ENCODE results near the gene HOMER1.

HOMER1 gene

GRCh38 chr5:79418276-79418675 is 95.7 kb downstream of the HOMER1 start:
- no peaks in the 10 kb centered on the region for H3K27me3 Mint-ChIP-seq (ENCODE audit: low read depth, poor library complexity)
- H3K9me3 Mint-ChIP-seq: no peaks in the 10 kb centered on the region
- no peak overlapping the region for H3K27ac Mint-ChIP-seq
- H3K4me1 Mint-ChIP-seq: no peaks in the 10 kb centered on the region
- H3K4me3 Mint-ChIP-seq: no peak overlapping the region
- DNase-seq: no peak
- TF ChIP-seq, protein P1, sequence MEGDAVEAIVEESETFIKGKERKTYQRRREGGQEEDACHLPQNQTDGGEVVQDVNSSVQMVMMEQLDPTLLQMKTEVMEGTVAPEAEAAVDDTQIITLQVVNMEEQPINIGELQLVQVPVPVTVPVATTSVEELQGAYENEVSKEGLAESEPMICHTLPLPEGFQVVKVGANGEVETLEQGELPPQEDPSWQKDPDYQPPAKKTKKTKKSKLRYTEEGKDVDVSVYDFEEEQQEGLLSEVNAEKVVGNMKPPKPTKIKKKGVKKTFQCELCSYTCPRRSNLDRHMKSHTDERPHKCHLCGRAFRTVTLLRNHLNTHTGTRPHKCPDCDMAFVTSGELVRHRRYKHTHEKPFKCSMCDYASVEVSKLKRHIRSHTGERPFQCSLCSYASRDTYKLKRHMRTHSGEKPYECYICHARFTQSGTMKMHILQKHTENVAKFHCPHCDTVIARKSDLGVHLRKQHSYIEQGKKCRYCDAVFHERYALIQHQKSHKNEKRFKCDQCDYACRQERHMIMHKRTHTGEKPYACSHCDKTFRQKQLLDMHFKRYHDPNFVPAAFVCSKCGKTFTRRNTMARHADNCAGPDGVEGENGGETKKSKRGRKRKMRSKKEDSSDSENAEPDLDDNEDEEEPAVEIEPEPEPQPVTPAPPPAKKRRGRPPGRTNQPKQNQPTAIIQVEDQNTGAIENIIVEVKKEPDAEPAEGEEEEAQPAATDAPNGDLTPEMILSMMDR (IDR thresholded peaks at IDR 0.05): no peak
- H3K36me3 Mint-ChIP-seq (ENCODE audit: low read depth): peaks cover 11% of the 10 kb centered on the region

GRCh38 chr5:79417495-79417894 is 96.4 kb downstream of the HOMER1 start:
- no peaks in the 10 kb centered on the region for H3K9me3 Mint-ChIP-seq
- TF ChIP-seq, protein P1 (IDR thresholded peaks at IDR 0.05): no peak
- DNase-seq: no peak
- no peaks in the 10 kb centered on the region for H3K27me3 Mint-ChIP-seq (ENCODE audit: low read depth, poor library complexity)
- no peaks in the 10 kb centered on the region for H3K4me1 Mint-ChIP-seq
- H3K27ac Mint-ChIP-seq: no peak overlapping the region
- H3K4me3 Mint-ChIP-seq: no peak overlapping the region
- H3K36me3 Mint-ChIP-seq (ENCODE audit: low read depth): peaks cover 16% of the 10 kb centered on the region

DNA sequence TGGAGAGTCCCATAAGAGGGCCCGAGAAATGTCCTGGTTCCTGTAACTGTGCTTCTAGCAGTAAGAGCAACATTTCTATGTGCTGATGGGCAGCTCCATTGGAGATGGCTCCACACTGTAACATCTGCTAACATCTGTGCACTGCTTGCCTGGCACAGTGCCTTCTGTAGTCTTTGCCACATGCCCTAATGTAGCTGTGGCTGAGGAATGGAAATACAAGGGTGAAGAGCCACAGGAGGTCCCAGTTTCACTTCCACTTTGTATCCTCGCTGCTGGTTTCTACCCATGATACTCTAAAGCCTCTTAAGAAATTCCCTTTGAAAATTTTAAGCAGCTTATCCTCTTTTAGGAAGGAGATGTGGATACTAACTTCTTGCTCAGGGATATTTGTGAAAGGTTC is 97.4 kb downstream of the HOMER1 start:
- TF ChIP-seq, protein P1 (IDR thresholded peaks at IDR 0.05): no peak
- no peaks in the 10 kb centered on the region for H3K4me1 Mint-ChIP-seq
- no peaks in the 10 kb centered on the region for H3K9me3 Mint-ChIP-seq
- no peak overlapping the region for H3K27ac Mint-ChIP-seq
- no peaks in the 10 kb centered on the region for H3K27me3 Mint-ChIP-seq (ENCODE audit: low read depth, poor library complexity)
- H3K4me3 Mint-ChIP-seq: no peak overlapping the region
- DNase-seq: no peak
- peaks cover 26% of the 10 kb centered on the region for H3K36me3 Mint-ChIP-seq (ENCODE audit: low read depth)

DNA sequence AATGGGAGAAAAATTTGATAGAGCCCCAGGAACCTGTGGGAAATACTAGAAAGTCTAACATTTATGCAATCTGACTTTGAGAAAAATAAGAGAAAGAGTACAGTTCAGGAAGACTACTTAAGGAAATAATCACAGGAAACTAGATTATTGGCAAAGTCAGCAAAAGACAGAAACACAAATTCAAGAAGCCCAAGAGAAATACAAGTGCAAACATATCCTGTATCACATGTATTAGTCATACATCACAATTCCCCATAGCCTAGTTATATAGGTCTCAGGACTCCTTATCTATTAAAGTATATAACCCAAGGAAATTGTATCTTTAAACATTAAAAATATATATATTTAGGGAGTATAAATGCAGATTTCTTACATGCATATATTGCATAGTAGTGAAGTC is 100.8 kb downstream of the HOMER1 start:
- no peak overlapping the region for H3K4me3 Mint-ChIP-seq
- H3K27me3 Mint-ChIP-seq (ENCODE audit: low read depth, poor library complexity): peaks cover 3% of the 10 kb centered on the region
- TF ChIP-seq, protein P1 (IDR thresholded peaks at IDR 0.05): no peak
- H3K4me1 Mint-ChIP-seq: no peaks in the 10 kb centered on the region
- H3K36me3 Mint-ChIP-seq (ENCODE audit: low read depth): peaks cover 54% of the 10 kb centered on the region
- no peak for DNase-seq
- no peak overlapping the region for H3K27ac Mint-ChIP-seq
- peaks cover 27% of the 10 kb centered on the region for H3K9me3 Mint-ChIP-seq

DNA sequence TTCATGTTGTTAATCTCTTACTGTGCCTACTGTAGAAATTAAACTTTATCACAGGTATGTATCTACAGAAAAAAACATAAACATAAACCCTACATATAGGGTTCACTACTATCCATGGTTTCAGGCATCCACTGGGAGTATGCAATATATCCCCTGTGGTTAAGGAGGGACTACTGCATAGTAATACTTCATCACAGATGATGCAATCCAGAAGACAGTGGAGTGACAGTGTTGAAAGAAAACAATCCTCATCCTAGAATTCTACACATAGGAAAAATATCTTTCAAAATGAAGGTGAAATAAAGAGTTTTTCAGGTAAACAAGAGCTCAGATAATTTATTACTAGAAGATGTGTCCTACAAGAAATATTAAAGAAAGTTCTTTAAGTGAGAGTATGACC is 105.9 kb downstream of the HOMER1 start:
- Mint-ChIP-seq H3K4me3 (no peak overlapping the region), H3K4me1 (no peaks in the 10 kb centered on the region), H3K9me3 (peaks cover 47% of the 10 kb centered on the region), H3K36me3 (ENCODE audit: low read depth) (peaks cover 88% of the 10 kb centered on the region), H3K27ac (no peak overlapping the region), H3K27me3 (ENCODE audit: low read depth, poor library complexity) (peaks cover 3% of the 10 kb centered on the region)
- TF ChIP-seq, protein P1 (IDR thresholded peaks at IDR 0.05): no peak
- DNase-seq: no peak

GRCh38 chr5:79407591-79407990 is 106.3 kb downstream of the HOMER1 start:
- Mint-ChIP-seq H3K27ac (no peak overlapping the region), H3K36me3 (ENCODE audit: low read depth) (peaks cover 84% of the 10 kb centered on the region), H3K9me3 (peaks cover 47% of the 10 kb centered on the region), H3K27me3 (ENCODE audit: low read depth, poor library complexity) (peaks cover 3% of the 10 kb centered on the region), H3K4me1 (no peaks in the 10 kb centered on the region), H3K4me3 (no peak overlapping the region)
- DNase-seq: no peak
- TF ChIP-seq, protein P1 (IDR thresholded peaks at IDR 0.05): no peak
